Activated T-helper 17 cell treated with anti-CD3 and anti-CD28 coated beads, Interleukin-2, amount 50 U/mL, for 72 hours (primary cell): ENCODE data around the gene DPP6. TPM values are rescaled to one million over a fixed set of nuclear protein-coding genes. Genes with fewer than 3 reads are reported as not detected.

ENCODE experiments used
- ATAC-seq: fragments of 150-1000 bp; cut with Tn5 transposase; replicated peaks from 2 replicates; pipeline ENCODE4 v1.10.0; 2021; ENCODE audit warnings: mild to moderate bottlenecking, moderate library complexity
- H3K27ac Mint-ChIP-seq: one replicate; pipeline ENCODE4 v1.8.0; 2022; ENCODE audit warnings: mixed read lengths
- H3K27me3 Mint-ChIP-seq: one replicate; pipeline ENCODE4 v1.8.0; 2022; ENCODE audit warnings: mixed read lengths
- H3K36me3 Mint-ChIP-seq: one replicate; pipeline ENCODE4 v1.8.0; 2022; ENCODE audit warnings: low read depth, mild to moderate bottlenecking, mixed read lengths
- H3K4me1 Mint-ChIP-seq: one replicate; pipeline ENCODE4 v1.8.0; 2022; ENCODE audit warnings: mixed read lengths
- H3K4me3 Mint-ChIP-seq: one replicate; pipeline ENCODE4 v1.8.0; 2022; ENCODE audit warnings: mild to moderate bottlenecking, mixed read lengths
- H3K9me3 Mint-ChIP-seq: one replicate; pipeline ENCODE4 v1.8.0; 2022; ENCODE audit warnings: mixed read lengths
- total RNA-seq, 2 donors: library from RNA; stranded (reverse); gene quantifications; one replicate each; pipeline ENCODE4 v1.2.3, GENCODE V29; 2022

The DPP6 gene
- total RNA-seq, 2 donors from 2014 or later: not detected

GRCh38 chr7:154512121-154512833 lies 460.1 kb downstream of the DPP6 start:
- Mint-ChIP-seq H3K27ac (no peak overlapping the region), H3K27me3 (peaks cover 2% of the 10 kb centered on the region), H3K36me3 (no peaks in the 10 kb centered on the region), H3K4me3 (no peak overlapping the region), H3K4me1 (no peaks in the 10 kb centered on the region), H3K9me3 (peaks cover 4% of the 10 kb centered on the region)
- ATAC-seq: no peak

- ATAC-seq: no peak
- Mint-ChIP-seq H3K4me1 (no peaks in the 10 kb centered on the region), H3K36me3 (no peaks in the 10 kb centered on the region), H3K27ac (no peak overlapping the region), H3K4me3 (no peak overlapping the region), H3K9me3 (peaks cover 4% of the 10 kb centered on the region), H3K27me3 (no peaks in the 10 kb centered on the region)
Measured at GRCh38 chr7:154517768-154518167, 465.6 kb downstream of the DPP6 start.

GRCh38 chr7:154519229-154519628 lies 467.0 kb downstream of the DPP6 start:
- H3K36me3 Mint-ChIP-seq: no peaks in the 10 kb centered on the region
- H3K27me3 Mint-ChIP-seq: no peaks in the 10 kb centered on the region
- peaks cover 4% of the 10 kb centered on the region for H3K9me3 Mint-ChIP-seq
- ATAC-seq: no peak
- H3K4me3 Mint-ChIP-seq: no peak overlapping the region
- no peaks in the 10 kb centered on the region for H3K4me1 Mint-ChIP-seq
- no peak overlapping the region for H3K27ac Mint-ChIP-seq

- no peaks in the 10 kb centered on the region for H3K9me3 Mint-ChIP-seq
- H3K4me1 Mint-ChIP-seq: no peaks in the 10 kb centered on the region
- H3K27me3 Mint-ChIP-seq: peaks cover 4% of the 10 kb centered on the region
- H3K27ac Mint-ChIP-seq: no peak overlapping the region
- H3K36me3 Mint-ChIP-seq: no peaks in the 10 kb centered on the region
- no peak for ATAC-seq
- H3K4me3 Mint-ChIP-seq: no peak overlapping the region
Measured at GRCh38 chr7:154530136-154530535, 477.9 kb downstream of the DPP6 start.

GRCh38 chr7:154532771-154533170 lies 480.6 kb downstream of the DPP6 start:
- H3K4me3 Mint-ChIP-seq: no peak overlapping the region
- H3K27ac Mint-ChIP-seq: no peak overlapping the region
- H3K27me3 Mint-ChIP-seq: peaks cover 4% of the 10 kb centered on the region
- no peaks in the 10 kb centered on the region for H3K4me1 Mint-ChIP-seq
- no peaks in the 10 kb centered on the region for H3K36me3 Mint-ChIP-seq
- no peaks in the 10 kb centered on the region for H3K9me3 Mint-ChIP-seq
- no peak for ATAC-seq

GRCh38 chr7:154540596-154540995 lies 488.4 kb downstream of the DPP6 start:
- H3K36me3 Mint-ChIP-seq: no peaks in the 10 kb centered on the region
- H3K4me1 Mint-ChIP-seq: no peaks in the 10 kb centered on the region
- ATAC-seq: no peak
- no peak overlapping the region for H3K27ac Mint-ChIP-seq
- no peaks in the 10 kb centered on the region for H3K27me3 Mint-ChIP-seq
- no peak overlapping the region for H3K4me3 Mint-ChIP-seq
- no peaks in the 10 kb centered on the region for H3K9me3 Mint-ChIP-seq

GRCh38 chr7:154541606-154542005 lies 489.4 kb downstream of the DPP6 start:
- Mint-ChIP-seq H3K4me3 (no peak overlapping the region), H3K27ac (no peak overlapping the region), H3K27me3 (no peaks in the 10 kb centered on the region), H3K36me3 (no peaks in the 10 kb centered on the region), H3K4me1 (no peaks in the 10 kb centered on the region), H3K9me3 (no peaks in the 10 kb centered on the region)
- no peak for ATAC-seq

- Mint-ChIP-seq H3K4me1 (no peaks in the 10 kb centered on the region), H3K36me3 (no peaks in the 10 kb centered on the region), H3K27ac (no peak overlapping the region), H3K9me3 (peaks cover 7% of the 10 kb centered on the region), H3K27me3 (no peaks in the 10 kb centered on the region), H3K4me3 (no peak overlapping the region)
- no peak for ATAC-seq
Measured at GRCh38 chr7:154546946-154547587, 494.9 kb downstream of the DPP6 start.

GRCh38 chr7:154553711-154554265 lies 501.6 kb downstream of the DPP6 start:
- Mint-ChIP-seq H3K4me1 (no peaks in the 10 kb centered on the region), H3K27ac (no peak overlapping the region), H3K9me3 (peaks cover 4% of the 10 kb centered on the region), H3K36me3 (no peaks in the 10 kb centered on the region), H3K4me3 (no peak overlapping the region), H3K27me3 (peaks cover 3% of the 10 kb centered on the region)
- ATAC-seq: no peak

- H3K4me1 Mint-ChIP-seq: no peaks in the 10 kb centered on the region
- H3K9me3 Mint-ChIP-seq: peaks cover 8% of the 10 kb centered on the region
- H3K4me3 Mint-ChIP-seq: no peak overlapping the region
Measured at GRCh38 chr7:154559454-154559853, 507.3 kb downstream of the DPP6 start.

GRCh38 chr7:154564676-154565075 lies 512.5 kb downstream of the DPP6 start:
- no peak overlapping the region for H3K27ac Mint-ChIP-seq
- no peak for ATAC-seq
- no peaks in the 10 kb centered on the region for H3K27me3 Mint-ChIP-seq
- H3K9me3 Mint-ChIP-seq: peaks cover 8% of the 10 kb centered on the region
- H3K36me3 Mint-ChIP-seq: no peaks in the 10 kb centered on the region
- H3K4me3 Mint-ChIP-seq: no peak overlapping the region
- H3K4me1 Mint-ChIP-seq: no peaks in the 10 kb centered on the region

More at GRCh38 chr7:154559454-154559853, 507.3 kb downstream of the DPP6 start:
- Mint-ChIP-seq H3K36me3 (no peaks in the 10 kb centered on the region), H3K27ac (no peak overlapping the region), H3K27me3 (no peaks in the 10 kb centered on the region)
- ATAC-seq: no peak

GRCh38 chr7:154566877-154567276 lies 514.7 kb downstream of the DPP6 start:
- Mint-ChIP-seq H3K4me3 (no peak overlapping the region), H3K36me3 (no peaks in the 10 kb centered on the region), H3K27ac (no peak overlapping the region), H3K9me3 (peaks cover 8% of the 10 kb centered on the region), H3K4me1 (no peaks in the 10 kb centered on the region), H3K27me3 (no peaks in the 10 kb centered on the region)
- ATAC-seq: no peak

- H3K27ac Mint-ChIP-seq: no peak overlapping the region
- ATAC-seq: no peak
- no peaks in the 10 kb centered on the region for H3K36me3 Mint-ChIP-seq
- H3K9me3 Mint-ChIP-seq: peaks cover 3% of the 10 kb centered on the region
- H3K4me1 Mint-ChIP-seq: no peaks in the 10 kb centered on the region
- no peaks in the 10 kb centered on the region for H3K27me3 Mint-ChIP-seq
- no peak overlapping the region for H3K4me3 Mint-ChIP-seq
Measured at GRCh38 chr7:154568346-154568745, 516.1 kb downstream of the DPP6 start.

GRCh38 chr7:154569916-154570315 lies 517.7 kb downstream of the DPP6 start:
- H3K27me3 Mint-ChIP-seq: no peaks in the 10 kb centered on the region
- no peaks in the 10 kb centered on the region for H3K4me1 Mint-ChIP-seq
- no peak for ATAC-seq
- peaks cover 3% of the 10 kb centered on the region for H3K9me3 Mint-ChIP-seq
- no peak overlapping the region for H3K4me3 Mint-ChIP-seq
- H3K27ac Mint-ChIP-seq: no peak overlapping the region
- no peaks in the 10 kb centered on the region for H3K36me3 Mint-ChIP-seq

GRCh38 chr7:154571772-154572171 lies 519.6 kb downstream of the DPP6 start:
- Mint-ChIP-seq H3K27ac (no peak overlapping the region), H3K9me3 (peaks cover 9% of the 10 kb centered on the region), H3K36me3 (no peaks in the 10 kb centered on the region), H3K4me1 (no peaks in the 10 kb centered on the region), H3K4me3 (no peak overlapping the region), H3K27me3 (no peaks in the 10 kb centered on the region)
- ATAC-seq: no peak
